NCI-H82 (cell line): Measurements from ENCODE around the gene DGLUCY.
A peak's percentile ranks its signal among the peaks of the same experiment; 100 is the strongest.
"Not testable (repeated sequence)": the region's sequence is repeated elsewhere in the genome, so short reads cannot be mapped to it uniquely, and the experiment has no call there.

Source experiments
- DNase-seq: peaks from one replicate; lab custom pipeline; 2025; lab: John Stamatoyannopoulos, UW

DGLUCY gene

GRCh38 chr14:91169951-91170350 is 56.1 kb downstream of the DGLUCY start:
- no peak for DNase-seq

- DNase-seq = no peak
Observed at GRCh38 chr14:91170504-91171121, 56.7 kb downstream of the DGLUCY start.

GRCh38 chr14:91171291-91171690 is 57.4 kb downstream of the DGLUCY start:
- DNase-seq = no peak

- peak; percentile 79 for DNase-seq
Observed at GRCh38 chr14:91173221-91173670, 59.4 kb downstream of the DGLUCY start.

- DNase-seq = peak; percentile 93
Observed at GRCh38 chr14:91173904-91174303, 60.0 kb downstream of the DGLUCY start.

GRCh38 chr14:91175291-91176201 is 61.7 kb downstream of the DGLUCY start:
- no peak for DNase-seq

- DNase-seq = peak; percentile 70
Observed at GRCh38 chr14:91177073-91178034, 63.5 kb downstream of the DGLUCY start.

- no peak for DNase-seq
Observed at GRCh38 chr14:91180611-91181010, 66.7 kb downstream of the DGLUCY start.

- not testable (repeated sequence) for DNase-seq
Observed at GRCh38 chr14:91182753-91183152, 68.9 kb downstream of the DGLUCY start.

- DNase-seq = no peak
Observed at GRCh38 chr14:91184559-91184958, 70.7 kb downstream of the DGLUCY start.

GRCh38 chr14:91185721-91186120 is 71.8 kb downstream of the DGLUCY start:
- peak; percentile 38 for DNase-seq

- DNase-seq = no peak
Observed at GRCh38 chr14:91186515-91187066, 72.7 kb downstream of the DGLUCY start.

GRCh38 chr14:91187271-91187670 is 73.4 kb downstream of the DGLUCY start:
- no peak for DNase-seq

- DNase-seq = no peak
Observed at GRCh38 chr14:91190853-91191252, 77.0 kb downstream of the DGLUCY start.

- DNase-seq = no peak
Observed at GRCh38 chr14:91193069-91193468, 79.2 kb downstream of the DGLUCY start.

GRCh38 chr14:91195881-91196280 is 82.0 kb downstream of the DGLUCY start:
- DNase-seq = no peak

GRCh38 chr14:91197631-91198030 is 83.8 kb downstream of the DGLUCY start:
- no peak for DNase-seq

- DNase-seq = not testable (repeated sequence)
Observed at GRCh38 chr14:91200802-91201201, 86.9 kb downstream of the DGLUCY start.

- peak; percentile 83 for DNase-seq
Observed at GRCh38 chr14:91202234-91202974, 88.5 kb downstream of the DGLUCY start.

GRCh38 chr14:91204657-91205056 is 90.8 kb downstream of the DGLUCY start:
- DNase-seq = no peak

- DNase-seq = no peak
Observed at GRCh38 chr14:91205459-91205858, 91.6 kb downstream of the DGLUCY start.
